ENCODE data around the gene TTC33. TPM values are rescaled to one million over a fixed set of nuclear protein-coding genes. Genes with fewer than 3 reads are reported as not detected.
"Not testable (repeated sequence)": the region's sequence is repeated elsewhere in the genome, so short reads cannot be mapped to it uniquely, and the experiment has no call there.

TTC33 gene
- total RNA-seq, 1 donor from 2014 or later, result 13.5 TPM

DNA sequence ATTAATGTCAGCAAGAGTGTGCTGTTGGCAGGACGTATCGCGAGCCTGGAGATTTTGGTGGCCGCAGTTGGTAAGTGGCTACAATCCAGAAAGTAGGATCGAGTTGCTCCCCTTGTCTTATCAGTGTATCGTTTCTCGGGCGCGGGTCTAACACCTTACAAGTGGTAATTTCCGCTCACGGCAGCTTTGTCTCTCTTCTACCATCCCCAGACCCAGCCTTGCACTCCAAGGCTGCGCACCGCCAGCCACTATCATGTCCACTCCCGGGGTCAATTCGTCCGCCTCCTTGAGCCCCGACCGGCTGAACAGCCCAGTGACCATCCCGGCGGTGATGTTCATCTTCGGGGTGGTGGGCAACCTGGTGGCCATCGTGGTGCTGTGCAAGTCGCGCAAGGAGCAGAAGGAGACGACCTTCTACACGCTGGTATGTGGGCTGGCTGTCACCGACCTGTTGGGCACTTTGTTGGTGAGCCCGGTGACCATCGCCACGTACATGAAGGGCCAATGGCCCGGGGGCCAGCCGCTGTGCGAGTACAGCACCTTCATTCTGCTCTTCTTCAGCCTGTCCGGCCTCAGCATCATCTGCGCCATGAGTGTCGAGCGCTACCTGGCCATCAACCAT, 74.9 kb downstream of the TTC33 start:
- DNase-seq (ENCODE audit: low read depth in 2 of 2), result peak in 1 of 2 donors; percentile 41

DNA sequence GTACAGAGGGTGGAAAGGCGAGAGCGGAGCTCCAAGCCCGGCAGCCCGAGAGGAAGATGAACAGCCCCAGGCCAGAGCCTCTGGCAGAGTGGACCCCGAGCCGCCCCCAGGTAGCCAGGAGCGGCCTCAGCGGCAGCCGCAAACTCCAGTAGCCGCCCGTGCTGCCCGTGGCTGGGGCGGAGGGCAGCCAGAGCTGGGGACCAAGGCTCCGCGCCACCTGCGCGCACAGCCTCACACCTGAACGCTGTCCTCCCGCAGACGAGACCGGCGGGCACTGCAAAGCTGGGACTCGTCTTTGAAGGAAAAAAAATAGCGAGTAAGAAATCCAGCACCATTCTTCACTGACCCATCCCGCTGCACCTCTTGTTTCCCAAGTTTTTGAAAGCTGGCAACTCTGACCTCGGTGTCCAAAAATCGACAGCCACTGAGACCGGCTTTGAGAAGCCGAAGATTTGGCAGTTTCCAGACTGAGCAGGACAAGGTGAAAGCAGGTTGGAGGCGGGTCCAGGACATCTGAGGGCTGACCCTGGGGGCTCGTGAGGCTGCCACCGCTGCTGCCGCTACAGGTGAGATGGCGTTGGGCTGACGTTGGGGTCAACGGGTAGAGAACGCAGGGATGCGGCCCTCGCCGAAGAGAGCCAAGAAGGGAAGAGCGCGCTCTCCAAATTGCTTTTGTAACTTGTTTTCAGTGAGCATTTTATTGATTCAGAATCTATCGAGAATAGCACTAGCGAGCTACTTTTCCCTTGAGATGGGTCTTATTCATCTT, 75.7 kb downstream of the TTC33 start, which contains the start of gene PTGER4:
Gene PTGER4 (plus strand): TSS at position 3 of the 769 bp plus-strand sequence. CDS start 1,079 bp downstream, outside the sequence.
- DNase-seq (ENCODE audit: low read depth in 2 of 2), result no peak

DNA sequence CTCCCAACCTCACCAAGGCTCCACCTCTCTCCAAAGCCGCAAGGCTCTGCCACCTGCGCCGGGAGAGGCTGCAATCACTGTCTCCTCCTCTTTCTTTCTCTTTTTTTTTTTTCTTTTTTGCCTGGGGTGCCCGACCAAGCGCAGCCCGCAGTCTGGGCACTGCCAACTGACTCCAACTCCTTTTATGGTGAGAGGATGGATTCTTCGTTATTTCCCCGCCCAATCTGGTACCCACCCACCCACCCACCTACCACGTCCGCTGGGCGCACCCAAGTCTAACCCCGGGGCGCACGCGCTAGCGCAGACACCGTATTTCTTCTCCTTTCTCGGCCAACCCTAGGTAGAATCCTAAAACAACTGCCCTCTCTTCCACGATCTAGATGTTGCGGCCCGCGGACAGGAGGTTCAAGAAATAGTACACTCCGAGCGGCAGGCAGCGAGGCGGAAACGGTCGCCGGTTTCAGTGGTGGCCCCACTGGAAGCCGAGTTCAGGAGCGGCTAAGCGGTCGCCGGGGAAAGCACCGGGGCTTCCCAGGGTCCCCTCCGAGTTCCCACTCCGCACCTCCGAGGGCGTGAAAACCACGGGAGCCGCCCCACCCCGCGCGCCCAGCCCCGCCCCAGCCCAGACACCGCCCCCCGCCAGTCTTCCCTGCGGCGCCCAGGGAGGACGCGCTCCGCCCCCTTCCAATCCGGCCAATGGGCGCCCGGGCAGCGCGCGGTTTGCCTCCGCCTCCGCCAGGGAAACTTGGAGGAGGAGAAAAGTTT, 76.4 kb downstream of the TTC33 start:
- peak; percentile 32 to 93 for DNase-seq (ENCODE audit: low read depth in 2 of 2)

DNA sequence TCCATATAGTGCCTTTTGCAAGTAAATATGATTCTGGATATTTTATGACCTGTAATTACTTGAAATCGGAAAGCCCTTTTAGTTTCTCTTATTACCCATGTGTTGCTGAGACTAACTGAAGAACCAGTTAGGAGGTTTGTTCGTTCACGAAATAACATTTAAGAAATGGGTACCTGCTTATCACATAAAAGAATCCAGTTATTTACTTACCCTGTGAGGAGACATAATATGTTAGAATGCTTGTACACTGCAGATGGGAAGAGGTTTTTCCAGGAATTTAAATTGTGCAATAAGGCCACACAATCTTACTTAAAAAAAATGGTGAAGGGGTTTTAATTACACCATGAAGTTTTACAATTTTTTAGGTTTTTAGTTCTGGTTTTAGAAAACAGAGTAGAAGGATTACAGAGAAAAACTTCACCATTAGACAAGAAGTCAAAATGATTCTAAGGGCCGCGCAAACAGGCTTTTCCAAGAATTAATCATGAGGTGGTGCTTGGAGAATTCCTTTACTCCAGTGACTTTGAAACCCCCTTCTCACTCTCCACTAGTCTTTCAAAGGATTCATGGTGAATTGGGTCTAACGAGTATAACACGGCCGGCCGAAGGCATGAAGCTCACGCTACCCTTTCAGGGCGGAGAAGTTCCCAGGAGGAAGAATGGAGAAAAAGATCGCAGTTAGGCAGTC, 77.2 kb downstream of the TTC33 start:
- DNase-seq (ENCODE audit: low read depth in 2 of 2), result no peak

DNA sequence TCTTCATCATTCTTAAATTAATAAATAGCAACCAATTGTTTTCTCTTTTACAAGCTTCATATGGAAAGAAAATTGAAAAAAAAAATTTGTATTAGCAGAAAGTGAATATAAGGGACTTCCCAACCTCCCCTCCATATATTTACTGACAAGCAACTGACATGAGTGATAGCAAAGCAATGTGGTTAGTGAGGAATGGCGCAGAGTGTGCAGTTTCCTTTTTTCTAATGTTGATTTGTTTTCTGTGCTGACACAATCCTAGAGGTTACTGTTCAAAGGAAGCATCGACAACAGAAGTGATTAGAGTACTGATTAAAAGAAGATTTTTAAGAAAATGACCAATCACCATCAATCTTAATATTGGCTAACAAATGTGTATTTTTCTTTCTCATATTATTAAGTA, 77.7 kb downstream of the TTC33 start:
- DNase-seq (ENCODE audit: low read depth in 2 of 2), result peak in 1 of 2 donors; percentile 60

DNA sequence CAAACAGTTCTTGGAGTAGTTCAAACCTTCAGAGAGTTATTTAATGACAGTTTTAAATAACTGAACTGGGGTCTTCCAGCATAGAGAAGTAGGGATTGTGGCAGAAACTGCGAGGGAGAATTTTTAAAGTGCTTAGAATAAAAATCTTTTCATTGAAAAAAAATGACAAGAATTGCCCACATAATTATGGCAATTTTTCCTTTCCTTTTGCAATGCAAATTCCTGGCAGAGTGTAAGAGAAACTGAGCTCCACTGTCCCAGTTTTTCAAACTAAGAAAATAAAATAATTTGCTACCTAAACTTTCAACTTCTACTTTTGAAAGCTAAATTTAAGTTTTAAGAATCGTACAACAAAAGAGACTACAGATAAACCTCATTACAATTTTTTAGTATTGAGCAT, 78.3 kb downstream of the TTC33 start:
- no peak for DNase-seq (ENCODE audit: low read depth in 2 of 2)

DNA sequence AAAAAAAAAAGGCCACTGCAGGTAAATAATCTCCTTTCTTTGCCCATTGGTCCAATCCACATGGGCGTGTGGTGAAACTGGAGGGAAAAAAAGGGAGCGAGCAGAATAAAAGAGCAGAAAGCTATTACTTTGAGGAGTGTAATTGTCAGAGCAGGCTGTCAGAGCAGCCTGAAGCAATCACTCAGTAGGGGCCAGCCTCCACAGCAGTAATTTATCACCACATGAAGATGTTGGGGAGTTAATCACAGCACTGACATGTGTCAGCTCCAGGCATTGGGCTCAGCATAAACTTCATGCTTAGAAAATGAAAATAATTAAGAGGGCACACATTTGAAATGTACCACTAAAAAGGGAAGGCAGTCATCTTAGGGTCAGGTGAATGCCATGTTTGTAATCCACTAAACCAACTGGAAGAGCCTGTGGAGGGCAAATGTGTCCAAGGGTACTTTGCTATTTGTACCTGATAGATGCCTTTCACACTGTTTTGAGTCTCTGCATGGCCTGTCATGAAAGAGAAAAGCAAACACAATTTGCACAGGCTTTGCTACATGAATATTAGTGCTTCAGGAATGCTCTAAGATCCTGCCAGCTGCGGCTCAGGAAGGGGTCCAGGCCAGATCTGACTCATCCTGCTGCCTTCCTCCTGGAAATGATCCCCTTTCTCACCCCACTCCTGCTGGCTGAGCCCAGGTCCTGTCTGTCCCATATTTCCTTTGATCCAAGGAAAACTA, 79.0 kb downstream of the TTC33 start:
- DNase-seq (ENCODE audit: low read depth in 2 of 2), result peak in 1 of 2 donors; percentile 93

DNA sequence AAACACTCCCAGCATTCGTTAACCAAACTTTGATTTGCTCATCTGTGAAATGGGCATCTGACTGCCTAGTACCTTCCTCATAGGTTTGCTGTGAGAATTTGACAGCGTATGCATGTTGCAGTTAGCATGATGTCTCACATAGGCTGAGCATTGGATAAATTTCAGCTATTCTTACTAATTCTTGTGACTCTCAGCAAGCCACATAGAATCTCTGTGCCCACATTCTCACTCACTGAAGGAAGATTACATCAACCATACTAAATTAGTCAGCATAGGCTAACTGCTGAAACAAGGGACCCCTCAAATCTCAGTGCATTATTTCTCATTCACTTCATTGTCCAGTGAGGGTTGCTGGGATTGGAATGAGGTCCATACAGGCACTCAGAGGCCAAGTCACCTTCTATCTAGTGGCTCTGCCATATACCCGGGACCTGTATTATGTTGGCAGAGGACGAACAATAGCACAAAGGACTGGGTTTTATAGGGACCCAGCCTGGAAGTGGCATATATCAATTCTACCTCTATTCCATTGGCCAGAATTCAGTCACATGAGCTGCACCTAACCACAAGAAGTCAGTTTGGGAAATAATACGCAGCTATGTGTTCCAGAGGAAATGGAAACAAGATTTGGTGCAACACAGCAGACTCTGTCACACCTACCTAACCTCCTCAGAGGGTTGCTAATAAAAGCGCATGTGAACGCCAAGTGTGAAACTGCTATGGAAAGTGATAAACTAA, 80.2 kb downstream of the TTC33 start:
- no peak for DNase-seq (ENCODE audit: low read depth in 2 of 2)

DNA sequence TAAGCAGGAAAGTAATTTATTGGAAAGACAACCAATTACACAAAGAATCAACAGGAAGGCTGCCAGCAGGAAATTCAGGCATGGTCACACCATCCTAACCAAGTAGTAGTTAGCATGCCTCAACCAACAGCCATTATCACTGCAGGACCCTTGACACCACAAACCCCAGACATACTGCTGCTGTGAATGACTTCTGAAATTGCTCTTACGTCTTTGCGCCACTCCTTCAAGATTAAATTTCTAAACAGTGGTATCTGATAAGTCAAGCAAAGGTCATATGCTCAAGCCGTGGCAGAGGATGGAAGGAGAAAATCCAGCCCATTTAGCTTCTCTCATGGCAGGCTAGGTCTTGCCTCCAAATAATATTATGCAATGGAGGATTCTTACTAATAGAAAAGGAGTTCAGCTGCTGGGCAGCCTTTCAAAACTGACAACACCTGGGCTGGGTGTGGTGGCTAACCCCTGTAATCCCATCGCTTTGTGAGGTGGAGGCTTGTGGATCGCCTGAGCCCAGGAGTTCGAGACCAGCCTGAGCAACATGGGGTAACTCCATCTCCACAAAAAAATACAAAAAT, 81.0 kb downstream of the TTC33 start:
- DNase-seq (ENCODE audit: low read depth in 2 of 2), result no peak

DNA sequence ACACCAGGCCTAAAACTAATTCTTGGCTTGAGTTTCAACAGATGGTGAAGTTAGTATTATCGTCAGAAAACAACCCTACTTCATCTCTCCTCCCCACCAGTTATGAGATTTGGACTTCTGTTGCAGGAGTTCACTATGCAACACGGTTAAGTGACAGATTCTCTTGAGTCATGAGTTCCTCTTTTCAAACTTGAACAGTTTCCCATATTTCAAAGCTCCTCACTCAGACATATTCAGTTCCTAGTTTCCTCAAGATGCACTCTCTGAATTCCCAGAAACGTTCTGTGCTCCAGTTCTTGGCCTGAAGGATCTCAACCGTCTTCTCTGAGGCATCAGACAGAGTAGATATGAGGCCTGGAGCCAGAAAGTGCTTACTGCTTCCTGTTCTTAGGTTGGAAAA, 83.3 kb downstream of the TTC33 start:
- DNase-seq (ENCODE audit: low read depth in 2 of 2), result no peak

DNA sequence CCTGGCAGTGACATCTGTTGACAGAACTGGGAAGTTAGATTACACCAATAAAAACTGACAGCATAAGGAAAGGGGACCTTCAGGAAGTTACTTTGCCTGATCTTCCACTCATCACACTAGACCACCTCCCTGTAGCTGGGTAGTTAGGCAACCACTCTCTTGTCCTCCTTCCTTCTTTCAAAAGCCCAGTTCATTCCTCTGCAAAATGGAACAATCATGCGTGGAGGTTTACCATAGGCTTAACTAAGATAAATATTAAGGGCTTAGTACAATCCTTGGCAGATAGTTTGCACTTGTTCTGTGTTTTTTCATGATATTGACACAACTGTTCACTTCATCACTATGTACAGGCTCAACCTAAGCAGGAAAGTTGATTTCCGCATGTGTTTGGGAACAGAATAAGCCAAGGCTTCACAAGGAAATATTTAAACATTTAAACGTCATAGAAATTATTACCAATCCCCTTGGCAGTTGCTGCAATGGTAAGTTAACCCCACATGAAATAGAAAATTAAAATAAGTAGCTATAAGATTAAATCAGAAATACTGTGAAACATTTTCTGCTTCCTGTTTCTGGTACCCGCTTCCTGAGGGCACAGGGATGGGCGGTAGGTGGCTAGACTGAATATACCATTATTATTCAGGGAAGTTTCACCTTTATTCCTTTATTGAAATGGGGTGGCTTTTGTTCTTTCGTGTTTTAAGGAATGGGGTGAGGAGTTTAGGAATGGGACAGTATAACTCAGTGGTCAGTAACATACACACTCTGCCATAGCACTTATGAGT, 86.0 kb downstream of the TTC33 start:
- DNase-seq (ENCODE audit: low read depth in 2 of 2), result no peak

DNA sequence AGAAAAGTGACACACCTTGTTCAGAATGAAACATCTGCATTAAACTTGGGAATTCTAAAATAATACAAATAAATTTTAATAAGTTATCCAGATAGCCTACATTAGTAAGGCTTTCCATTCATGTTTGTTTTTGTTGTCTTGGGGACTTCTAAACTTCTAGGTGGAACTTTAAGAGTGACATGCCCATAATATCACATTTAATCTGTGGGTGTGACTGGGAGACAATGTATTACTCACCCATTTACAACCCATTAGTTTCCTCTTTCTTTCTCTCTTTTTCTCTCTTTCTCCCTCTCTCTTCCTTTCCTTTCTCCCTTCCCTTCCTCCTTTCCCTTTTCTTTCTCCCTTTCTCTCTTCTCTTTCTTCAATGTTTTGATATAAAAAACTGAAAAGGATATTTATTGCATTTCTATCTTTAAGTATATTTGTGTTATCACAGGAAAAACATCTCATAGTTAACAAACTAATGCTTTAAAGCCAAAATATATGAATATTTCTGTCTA, 88.5 kb downstream of the TTC33 start:
- DNase-seq (ENCODE audit: low read depth in 2 of 2), result no peak

DNA sequence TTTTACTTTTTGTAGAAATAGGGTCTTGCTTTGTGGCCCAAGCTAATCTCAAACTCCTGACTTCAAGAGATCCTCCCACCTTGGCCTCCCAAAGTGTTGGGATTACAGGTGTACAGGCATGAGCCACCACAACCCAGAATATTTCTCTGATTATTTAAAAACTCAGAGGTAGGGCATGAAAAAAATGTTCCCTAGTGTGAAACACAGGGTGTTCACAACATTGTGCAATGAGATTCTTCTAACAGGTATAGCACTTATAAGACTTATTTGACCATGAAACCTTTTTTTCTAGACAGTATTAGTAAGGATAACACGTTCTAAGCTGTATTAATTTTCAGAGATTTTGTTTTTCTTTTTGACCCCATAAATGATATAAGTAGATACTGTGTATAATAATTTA, 89.1 kb downstream of the TTC33 start:
- DNase-seq (ENCODE audit: low read depth in 2 of 2), result no peak

DNA sequence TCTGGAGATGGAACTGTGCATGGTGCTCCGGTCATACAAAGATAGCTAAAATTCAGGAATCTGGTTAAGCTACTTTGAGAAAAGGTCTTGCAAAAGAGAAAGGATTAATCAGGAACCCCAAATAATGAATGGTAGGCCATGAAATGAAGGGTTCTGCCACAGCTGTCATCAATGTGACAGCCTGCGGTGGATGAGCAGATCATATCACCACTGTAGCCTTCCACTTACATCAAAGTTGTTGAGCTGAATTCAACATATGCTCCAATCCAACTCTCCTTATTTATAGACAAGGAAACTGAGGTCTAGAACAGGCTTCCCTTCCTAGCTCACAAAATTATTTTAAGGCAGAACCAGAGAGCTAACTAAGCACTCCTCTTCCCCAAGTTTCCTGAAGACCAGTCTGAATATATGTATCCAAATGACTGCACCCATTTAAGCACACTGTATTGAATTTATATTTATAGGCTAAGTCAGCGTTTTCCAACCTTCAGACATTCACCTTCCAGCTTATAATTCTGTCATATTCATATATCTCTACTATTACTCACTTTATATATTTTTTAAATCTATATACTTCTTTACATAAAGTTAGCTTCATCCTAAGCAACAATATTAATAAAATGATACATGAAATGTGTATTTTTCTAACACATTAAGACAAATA, 90.0 kb downstream of the TTC33 start:
- DNase-seq (ENCODE audit: low read depth in 2 of 2), result no peak

DNA sequence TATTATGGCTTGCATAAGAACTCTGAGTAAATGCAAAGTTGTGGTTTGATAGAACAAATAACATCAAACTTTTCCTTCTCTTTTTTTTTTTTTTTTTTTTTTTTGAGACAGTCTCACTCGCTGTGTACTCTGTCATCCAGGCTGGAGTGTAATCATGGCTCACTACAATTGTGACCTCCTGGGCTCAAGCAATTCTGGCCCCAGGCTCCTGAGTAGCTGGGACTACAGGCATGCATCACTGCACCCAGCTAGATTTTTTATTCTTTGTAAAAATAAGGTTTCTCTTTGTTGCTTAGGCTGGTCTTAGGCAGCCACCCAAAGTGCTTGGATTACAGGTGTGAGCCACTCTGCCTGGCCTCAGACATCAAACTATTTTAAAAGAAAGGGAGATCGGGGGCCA, 95.0 kb downstream of the TTC33 start:
- DNase-seq (ENCODE audit: low read depth in 2 of 2), result no peak

DNA sequence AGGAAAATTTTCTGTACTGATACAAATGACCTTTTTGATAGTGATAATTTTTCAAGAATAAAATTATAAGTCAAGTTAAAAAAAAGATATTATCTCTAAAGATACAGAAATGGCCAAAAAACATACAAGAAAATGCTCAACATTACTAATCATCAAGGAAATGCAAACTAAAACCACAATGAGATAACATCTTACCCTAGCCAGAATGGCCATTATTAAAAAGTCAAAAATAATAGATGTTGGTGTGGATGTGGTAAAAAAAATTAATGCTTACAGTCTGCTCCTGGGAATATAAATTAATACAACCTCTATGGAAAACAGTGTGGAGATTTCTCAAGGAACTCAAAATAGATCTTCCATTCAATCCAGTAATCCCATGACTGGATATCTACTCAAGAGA, 99.0 kb downstream of the TTC33 start:
- no peak for DNase-seq (ENCODE audit: low read depth in 2 of 2)

DNA sequence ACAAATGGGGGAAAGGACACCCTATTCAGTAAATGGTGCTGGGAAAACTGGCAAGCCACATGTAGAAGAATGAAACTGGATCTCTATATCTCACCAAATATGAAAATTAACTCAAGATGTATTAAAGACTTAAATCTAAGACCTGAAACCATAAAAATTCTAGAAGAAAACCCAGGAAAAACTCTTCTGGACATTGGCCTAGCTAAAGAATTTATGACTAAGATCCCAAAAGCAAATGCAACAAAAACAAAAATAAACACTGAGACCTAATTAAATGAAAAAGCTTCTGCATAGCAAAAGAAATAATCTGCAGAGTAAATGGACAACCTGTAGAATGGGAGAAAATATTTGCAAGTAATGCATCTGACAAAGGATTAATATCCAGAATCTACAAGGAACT, 99.7 kb downstream of the TTC33 start:
- DNase-seq (ENCODE audit: low read depth in 2 of 2), result not testable (repeated sequence)

DNA sequence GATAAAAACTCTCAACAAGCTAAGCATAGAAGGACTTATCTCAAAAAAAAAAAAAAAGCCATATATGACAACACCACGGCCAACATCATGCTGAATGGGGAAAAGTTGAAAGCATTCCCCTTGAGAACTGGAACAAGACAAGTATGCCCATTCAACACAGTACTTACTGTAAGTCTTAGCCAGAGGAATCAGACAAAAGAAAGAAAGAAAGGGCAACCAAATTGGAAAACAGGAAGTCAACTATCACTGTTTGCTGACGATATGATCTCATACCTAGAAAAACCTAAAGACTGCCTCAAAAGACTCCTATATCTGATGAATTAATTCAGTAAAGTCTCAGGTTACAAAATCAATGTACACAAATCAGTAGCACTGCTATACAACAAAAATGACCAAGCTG, 100.6 kb downstream of the TTC33 start:
- no peak for DNase-seq (ENCODE audit: low read depth in 2 of 2)

Data from dermis microvascular lymphatic vessel endothelial cell (primary cell).